ENCODE measurements around the gene FBXL17.
"Not testable (repeated sequence)": the region's sequence is repeated elsewhere in the genome, so short reads cannot be mapped to it uniquely, and the experiment has no call there.

Gene FBXL17

GRCh38 chr5:108303611-108304010, 78.3 kb downstream of the FBXL17 start:
- DNase-seq (ENCODE audit: low read depth) = no peak

DNA sequence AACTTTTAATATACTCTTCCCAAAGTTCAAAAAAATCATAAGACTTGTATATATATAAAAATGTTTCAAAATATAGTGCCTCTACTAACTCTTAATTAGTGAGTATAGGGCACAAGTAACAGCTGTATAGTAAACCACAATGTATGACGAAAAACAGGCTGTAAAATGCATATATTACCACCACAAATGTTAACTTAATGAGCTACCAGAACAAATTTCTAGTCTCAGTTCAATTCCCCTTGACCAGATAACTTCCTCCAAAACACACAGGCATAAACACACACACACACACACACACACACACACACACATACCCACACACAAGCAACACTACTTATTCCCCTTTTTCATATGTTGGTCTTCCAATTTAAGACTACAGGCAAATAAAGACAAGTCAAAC, 78.8 kb downstream of the FBXL17 start:
- no peak for DNase-seq (ENCODE audit: low read depth)

- DNase-seq (ENCODE audit: low read depth) = no peak
Observed at GRCh38 chr5:108297042-108297601, 84.8 kb downstream of the FBXL17 start.

DNA sequence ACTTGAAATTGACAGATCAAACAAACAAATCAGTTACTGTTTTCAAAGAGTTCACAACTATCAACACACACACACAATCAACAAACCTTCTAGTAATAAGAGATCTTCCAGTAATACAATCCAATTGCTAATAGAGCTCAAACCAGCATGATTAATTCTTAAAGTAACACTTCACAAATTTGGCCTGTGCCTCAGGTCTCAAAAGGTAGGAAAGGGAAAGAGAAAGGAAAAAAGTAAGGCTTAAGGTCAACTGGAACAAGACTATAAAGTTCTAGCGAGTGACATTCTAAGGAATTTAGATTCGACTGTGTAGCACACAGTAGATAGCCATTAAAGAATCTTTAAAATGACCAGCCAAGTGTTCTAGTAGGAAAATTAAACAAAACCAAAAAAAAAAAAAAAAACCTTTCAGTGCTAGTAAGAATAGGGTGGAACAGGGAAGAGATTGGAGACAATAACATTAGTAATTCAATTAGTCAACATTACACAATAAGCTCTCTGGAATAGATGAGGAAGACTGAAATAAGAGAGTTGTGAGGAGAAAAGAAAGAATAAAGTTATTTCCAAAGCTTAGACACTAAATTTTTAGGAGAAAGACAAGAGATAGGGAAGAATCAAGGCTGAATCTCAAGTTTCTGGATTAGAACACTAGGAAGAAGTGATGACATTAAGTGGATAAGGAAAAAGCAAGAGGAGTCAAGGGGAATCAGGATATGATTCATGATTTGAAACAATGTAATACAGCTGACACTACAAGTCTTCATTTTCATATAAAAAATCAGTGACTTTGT, 86.1 kb downstream of the FBXL17 start:
- DNase-seq (ENCODE audit: low read depth) = peak; percentile 45

DNA sequence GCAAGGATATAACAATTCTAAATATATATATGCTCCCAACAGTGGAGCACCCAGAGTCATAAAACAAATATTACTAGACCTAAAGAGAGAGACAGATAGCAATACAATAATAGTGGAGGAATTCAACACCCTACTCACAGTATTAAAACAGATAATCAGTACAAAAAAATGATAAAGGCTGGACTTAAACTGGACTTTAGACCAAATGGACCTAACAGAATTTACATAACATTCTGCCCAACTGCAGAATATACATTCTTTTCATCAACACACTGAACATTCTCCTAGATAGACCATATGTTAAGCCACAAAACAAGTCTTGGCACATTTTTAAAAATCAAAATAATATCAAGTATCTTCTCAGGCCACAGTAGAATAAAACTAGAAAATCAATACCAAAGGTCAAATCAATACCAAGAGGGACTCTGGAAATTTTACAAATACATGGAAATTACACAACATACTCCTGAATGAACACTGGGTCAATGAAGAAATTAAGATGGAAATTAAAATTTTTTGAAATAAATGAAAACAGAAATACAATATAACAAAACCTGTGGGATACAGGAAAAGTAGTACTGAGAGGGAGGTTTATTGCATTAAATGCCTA, 100.8 kb downstream of the FBXL17 start:
- DNase-seq (ENCODE audit: low read depth) = no peak

DNA sequence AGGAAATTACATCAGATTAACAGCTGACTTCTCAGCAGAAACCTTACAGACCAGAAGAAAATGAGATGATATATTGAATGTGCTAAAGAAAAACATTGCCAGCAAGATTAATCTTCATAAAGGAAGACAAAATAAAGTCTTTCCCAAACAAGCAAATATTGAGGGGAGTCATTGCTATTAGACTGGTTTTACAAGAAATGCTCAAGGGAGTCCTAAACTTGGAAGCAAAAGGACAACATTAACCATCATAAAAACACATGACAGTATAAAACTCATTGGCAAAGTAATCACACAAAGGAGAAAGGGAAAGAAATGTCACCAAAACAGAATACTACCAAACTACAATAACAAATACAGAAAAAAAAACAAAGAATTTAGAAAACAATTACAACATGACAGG, 101.7 kb downstream of the FBXL17 start:
- no peak for DNase-seq (ENCODE audit: low read depth)

DNA sequence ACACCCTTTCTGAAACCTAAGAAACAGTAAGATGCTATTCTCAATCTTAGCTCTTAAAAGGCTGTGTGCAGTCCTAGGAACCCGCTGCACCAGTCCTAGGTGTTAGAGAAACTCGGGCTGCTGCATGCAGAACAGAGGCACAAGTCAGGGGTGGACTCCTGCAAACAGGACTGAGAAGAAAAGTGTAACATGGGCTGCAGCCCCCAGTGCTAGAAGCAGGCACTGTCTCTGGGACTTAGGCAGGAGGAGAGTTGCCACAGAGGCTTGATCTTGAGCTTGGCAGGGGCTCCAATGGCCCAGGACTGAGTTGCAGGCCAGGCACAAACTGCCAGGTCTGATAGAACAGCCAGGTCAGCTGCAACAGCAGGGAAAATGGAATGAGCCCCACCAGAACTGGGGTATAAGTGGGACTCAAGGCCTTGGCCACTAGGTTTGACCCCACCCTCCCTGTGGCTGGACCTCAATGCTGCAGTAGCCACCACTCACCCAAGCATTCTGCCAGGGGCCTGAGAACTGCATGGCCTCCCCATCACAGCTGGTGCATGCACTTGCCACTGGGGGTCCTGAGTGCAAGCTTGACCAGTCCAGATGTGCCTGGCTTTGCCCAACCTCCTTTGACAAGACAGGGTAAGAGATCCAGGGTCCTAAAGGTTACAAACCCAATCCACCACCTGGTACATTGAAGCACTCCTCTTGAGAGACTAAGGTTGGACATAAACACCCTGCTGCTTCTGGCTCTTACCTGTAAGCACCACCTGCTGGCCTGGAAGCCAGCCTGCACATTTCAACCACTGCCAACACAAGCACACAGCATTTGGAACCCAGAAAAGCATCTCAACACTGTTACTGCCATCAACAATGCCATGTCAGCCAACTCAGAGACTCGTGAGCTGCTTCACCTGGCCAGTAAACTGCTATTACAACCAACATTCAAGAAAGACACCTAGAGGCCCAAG, 103.3 kb downstream of the FBXL17 start:
- no peak for DNase-seq (ENCODE audit: low read depth)

DNA sequence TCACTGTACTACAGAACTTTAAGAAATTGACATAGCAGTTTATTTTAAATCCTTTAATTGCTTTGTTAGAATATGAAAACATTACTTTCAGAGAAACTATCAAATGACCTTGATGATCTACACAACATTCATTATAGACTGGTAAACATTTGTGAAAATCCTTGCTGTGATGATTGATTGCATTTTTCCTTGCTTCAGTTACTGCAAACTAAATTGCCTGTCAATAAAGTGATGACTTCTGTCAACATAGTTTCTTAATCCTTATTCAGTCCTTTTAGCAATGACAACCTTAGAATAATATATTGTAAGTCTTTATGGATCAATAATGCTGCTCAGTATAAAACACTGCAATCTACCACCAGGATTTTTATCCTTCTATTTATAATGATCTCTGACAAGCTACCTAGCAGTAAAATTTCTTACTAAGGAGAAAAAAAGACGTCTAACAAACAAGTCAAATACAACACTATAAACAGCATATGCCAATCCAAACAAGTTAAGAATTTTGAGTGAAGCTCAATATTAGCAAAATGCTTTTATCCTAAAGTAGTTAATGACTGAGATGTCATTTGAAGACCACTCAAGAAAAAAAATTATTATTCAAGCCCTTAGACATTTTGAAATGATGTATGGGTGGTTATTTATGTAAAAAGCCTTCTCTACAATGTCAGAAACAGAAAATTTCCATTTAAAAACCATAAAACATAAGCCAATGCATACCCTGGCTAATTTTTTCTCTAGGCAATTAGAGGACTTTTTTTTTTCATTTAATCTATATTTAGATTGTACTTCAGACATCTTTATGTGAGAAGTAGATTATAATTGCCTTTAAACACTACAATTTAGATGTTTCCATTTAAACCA, 105.5 kb downstream of the FBXL17 start:
- no peak for DNase-seq (ENCODE audit: low read depth)

GRCh38 chr5:108274080-108274479, 107.8 kb downstream of the FBXL17 start:
- not testable (repeated sequence) for DNase-seq (ENCODE audit: low read depth)

GRCh38 chr5:108271127-108271526, 110.8 kb downstream of the FBXL17 start:
- DNase-seq (ENCODE audit: low read depth) = no peak

- DNase-seq (ENCODE audit: low read depth) = peak; percentile 5
Observed at GRCh38 chr5:108266242-108266641, 115.7 kb downstream of the FBXL17 start.

GRCh38 chr5:108264533-108264932, 117.4 kb downstream of the FBXL17 start:
- DNase-seq (ENCODE audit: low read depth) = no peak

GRCh38 chr5:108263338-108263737, 118.6 kb downstream of the FBXL17 start:
- no peak for DNase-seq (ENCODE audit: low read depth)

- DNase-seq (ENCODE audit: low read depth) = no peak
Observed at GRCh38 chr5:108260858-108261170, 121.1 kb downstream of the FBXL17 start.

- peak; percentile 81 for DNase-seq (ENCODE audit: low read depth)
Observed at GRCh38 chr5:108260117-108260857, 121.6 kb downstream of the FBXL17 start.

DNA sequence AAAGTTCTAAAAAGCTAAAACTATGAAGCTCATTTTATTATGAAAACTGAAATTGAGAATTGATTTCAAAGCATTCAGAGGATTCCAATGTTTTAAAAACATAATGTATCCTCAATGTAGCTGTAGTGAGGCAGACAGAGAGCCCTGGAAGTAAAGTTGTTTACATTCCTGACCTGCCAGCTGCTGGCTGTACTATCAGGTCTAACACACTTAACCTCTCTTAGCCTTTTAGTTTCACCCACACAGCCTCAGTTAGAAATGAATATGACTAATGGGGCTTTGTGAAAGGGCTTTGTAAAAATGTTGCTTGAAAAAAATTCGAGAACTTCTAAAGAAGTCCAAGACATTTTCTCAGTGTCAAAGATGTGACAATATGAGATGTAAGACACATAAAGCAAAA, 122.6 kb downstream of the FBXL17 start:
- DNase-seq (ENCODE audit: low read depth) = peak; percentile 70

DNA sequence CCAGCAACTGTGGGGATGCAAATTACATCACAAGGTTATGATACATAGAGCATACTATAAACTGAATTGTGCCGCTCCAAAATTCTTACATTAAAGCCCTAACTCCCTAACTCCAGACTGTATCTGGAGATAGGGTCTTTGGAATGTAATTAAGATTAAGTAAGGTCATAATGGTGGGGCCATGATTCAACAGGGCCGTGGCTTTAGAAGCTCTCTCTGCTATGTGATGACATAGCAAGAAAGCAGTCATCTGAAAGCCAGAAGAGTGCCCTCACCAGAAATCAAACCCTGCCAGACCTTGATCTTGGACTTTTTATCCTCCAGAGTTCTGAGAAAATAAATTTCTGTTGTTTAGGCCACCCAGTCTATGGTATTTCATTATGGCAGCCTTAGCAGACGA, 123.9 kb downstream of the FBXL17 start:
- peak; percentile 48 for DNase-seq (ENCODE audit: low read depth)

DNA sequence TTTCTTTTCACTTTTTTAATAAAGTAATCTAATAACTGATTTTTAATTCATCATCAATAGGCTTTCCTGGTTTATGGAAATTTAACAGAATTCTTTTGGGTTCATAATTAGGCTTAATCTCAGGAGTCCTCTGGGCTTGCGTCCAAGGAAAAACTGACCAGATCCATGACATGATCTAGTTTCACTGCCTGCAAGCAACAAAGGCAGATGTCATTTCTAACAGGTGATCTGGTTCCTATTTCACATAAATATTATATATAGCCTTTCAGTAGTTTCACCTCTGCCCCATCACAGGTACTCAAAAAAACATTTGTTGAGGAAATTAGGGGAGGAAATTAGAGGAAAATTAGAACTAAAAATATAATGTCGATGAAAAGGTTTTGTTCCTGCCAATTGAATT, 126.4 kb downstream of the FBXL17 start:
- no peak for DNase-seq (ENCODE audit: low read depth)

DNA sequence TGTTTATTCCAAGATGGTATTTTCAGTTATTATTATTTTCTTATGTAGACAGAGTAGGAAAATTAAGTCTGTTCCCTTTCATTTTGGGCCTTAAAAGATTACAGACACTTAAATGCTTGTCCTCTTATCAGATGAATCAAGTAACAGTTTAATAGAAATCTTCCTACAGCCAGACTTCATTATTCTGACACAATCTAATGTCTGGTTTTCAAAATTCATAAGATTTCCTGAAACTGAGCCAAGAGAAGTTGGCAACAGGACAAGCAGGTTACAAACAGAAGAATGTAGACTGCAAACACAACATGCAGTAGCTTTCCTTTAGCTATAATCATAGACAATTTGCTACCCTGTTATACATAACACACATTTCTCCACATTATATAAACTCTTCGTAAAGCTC, 130.5 kb downstream of the FBXL17 start:
- DNase-seq (ENCODE audit: low read depth) = peak; percentile 61

GRCh38 chr5:108249785-108250426, 132.0 kb downstream of the FBXL17 start:
- DNase-seq (ENCODE audit: low read depth) = no peak
